Bronchial epithelial cell (primary cell): Measurements from ENCODE around the gene HSD17B2. TPM values are rescaled to one million over a fixed set of nuclear protein-coding genes. Genes with fewer than 3 reads are reported as not detected.

Experiments
- DNase-seq: peaks from one replicate; pipeline ENCODE4 v3.0.0-alpha.2; 2010; ENCODE audit warnings: low read depth
- FAIRE-seq: peaks from 2 replicates; lab custom pipeline; 2011; peaks lifted over from hg19 to GRCh38; lab: Jason Lieb, UNC
- H3K27me3 ChIP-seq: 2 replicates; pipeline ENCODE4 v1.5.1; 2011; ENCODE audit warnings: low read length; ENCODE audit not compliant: control insufficient read depth, insufficient read depth
- H3K36me3 ChIP-seq: 2 replicates; pipeline ENCODE4 v1.5.1; 2011; ENCODE audit warnings: low read length; ENCODE audit not compliant: control insufficient read depth, insufficient read depth
- H3K4me3 ChIP-seq: 2 replicates; pipeline ENCODE4 v1.5.1; 2011; ENCODE audit warnings: mild to moderate bottlenecking, low read depth, low read length, control low read depth
- total RNA-seq: library from RNA; depleted of rRNA; stranded (reverse); fragments of >200 nt; gene quantifications from 2 replicates; pipeline ENCODE4 v1.2.1, GENCODE V29; 2014
- TF ChIP-seq, protein P1 (sequence below): IDR thresholded peaks from 2 replicates; pipeline ENCODE4 v1.5.1; 2011; ENCODE audit warnings: mild to moderate bottlenecking, moderate library complexity, low read length, control low read depth, inconsistent platforms; ENCODE audit not compliant: insufficient read depth, severe bottlenecking

HSD17B2 gene
- total RNA-seq, 1 donor from 2014 or later, result 63.7 TPM

DNA sequence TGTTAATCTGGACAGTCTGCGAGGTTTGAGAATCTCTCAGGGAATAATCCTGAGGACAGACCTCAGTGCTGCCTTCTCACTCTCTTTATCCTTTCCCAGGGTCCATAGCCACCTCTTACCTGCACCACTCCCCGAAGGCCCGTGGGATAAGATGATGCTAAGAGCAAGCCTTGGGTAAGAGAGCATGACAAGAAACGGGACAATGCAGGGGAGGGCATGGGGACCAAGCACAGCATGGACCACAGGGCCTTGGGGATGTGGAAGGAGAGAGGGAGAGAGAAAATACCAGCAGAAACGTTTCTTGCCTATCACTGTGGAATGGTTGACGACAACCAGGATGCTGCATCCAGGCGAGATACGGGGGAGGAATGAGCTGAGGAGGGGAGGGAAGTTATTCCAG, 15.5 kb upstream of the HSD17B2 start:
- no peak overlapping the region for H3K4me3 ChIP-seq
- H3K36me3 ChIP-seq, result no peaks in the 10 kb centered on the region
- FAIRE-seq (no peak), DNase-seq (no peak)
- peaks cover 3% of the 10 kb centered on the region for H3K27me3 ChIP-seq
- TF ChIP-seq, protein P1, sequence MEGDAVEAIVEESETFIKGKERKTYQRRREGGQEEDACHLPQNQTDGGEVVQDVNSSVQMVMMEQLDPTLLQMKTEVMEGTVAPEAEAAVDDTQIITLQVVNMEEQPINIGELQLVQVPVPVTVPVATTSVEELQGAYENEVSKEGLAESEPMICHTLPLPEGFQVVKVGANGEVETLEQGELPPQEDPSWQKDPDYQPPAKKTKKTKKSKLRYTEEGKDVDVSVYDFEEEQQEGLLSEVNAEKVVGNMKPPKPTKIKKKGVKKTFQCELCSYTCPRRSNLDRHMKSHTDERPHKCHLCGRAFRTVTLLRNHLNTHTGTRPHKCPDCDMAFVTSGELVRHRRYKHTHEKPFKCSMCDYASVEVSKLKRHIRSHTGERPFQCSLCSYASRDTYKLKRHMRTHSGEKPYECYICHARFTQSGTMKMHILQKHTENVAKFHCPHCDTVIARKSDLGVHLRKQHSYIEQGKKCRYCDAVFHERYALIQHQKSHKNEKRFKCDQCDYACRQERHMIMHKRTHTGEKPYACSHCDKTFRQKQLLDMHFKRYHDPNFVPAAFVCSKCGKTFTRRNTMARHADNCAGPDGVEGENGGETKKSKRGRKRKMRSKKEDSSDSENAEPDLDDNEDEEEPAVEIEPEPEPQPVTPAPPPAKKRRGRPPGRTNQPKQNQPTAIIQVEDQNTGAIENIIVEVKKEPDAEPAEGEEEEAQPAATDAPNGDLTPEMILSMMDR, result no peak

GRCh38 chr16:82020051-82020450, 15.0 kb upstream of the HSD17B2 start:
- Histone ChIP-seq H3K4me3 (no peak overlapping the region), H3K36me3 (no peaks in the 10 kb centered on the region), H3K27me3 (peaks cover 3% of the 10 kb centered on the region)
- FAIRE-seq (no peak), DNase-seq (no peak)
- TF ChIP-seq, protein P1, result no peak

GRCh38 chr16:82023206-82023605, 11.8 kb upstream of the HSD17B2 start:
- H3K27me3 ChIP-seq, result peaks cover 3% of the 10 kb centered on the region
- no peak for DNase-seq
- FAIRE-seq, result no peak
- no peaks in the 10 kb centered on the region for H3K36me3 ChIP-seq
- TF ChIP-seq, protein P1, result no peak
- H3K4me3 ChIP-seq, result no peak overlapping the region

DNA sequence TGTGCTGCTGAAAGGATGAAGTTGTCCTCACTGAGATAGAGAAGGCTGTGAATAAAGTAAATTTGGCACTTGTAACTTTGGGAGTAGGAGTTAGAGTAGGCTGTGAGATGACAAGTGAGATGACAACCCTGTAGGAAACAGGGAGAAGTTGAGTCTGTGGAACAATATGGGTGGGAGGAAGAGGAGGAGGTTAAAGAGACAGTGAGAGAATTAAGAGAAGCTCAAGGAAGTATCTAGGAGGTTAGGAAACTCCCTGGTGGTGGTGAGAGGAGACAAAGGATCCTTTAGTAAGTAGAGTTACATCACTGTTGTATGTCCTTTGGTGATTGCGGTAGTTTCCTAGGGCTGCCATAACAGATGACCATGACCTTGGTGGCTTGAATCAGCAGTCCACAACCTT, 10.7 kb upstream of the HSD17B2 start:
- H3K36me3 ChIP-seq, result no peaks in the 10 kb centered on the region
- FAIRE-seq (peak; percentile 70), DNase-seq (no peak)
- TF ChIP-seq, protein P1, result no peak
- H3K27me3 ChIP-seq, result peaks cover 3% of the 10 kb centered on the region
- no peak overlapping the region for H3K4me3 ChIP-seq

DNA sequence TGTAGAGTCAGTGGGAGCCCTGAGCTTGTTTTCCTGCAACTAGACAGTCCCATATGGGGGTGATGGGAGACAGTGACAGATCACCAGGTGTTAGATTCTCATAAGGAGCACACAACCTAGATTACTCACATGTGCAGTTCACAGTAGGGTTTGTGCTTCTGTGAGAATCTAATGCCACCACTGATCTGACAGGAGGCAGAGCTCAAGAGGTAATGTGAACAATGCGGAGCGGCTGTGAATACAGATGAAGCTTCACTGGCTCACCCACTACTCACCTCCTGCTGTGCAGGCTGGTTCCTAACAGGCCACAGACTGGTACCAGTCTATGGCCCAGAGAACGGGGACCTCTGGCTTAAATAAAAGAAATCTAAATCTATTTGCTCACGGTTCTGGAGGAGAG, 10.2 kb upstream of the HSD17B2 start:
- no peak for FAIRE-seq
- DNase-seq, result no peak
- Histone ChIP-seq H3K36me3 (no peaks in the 10 kb centered on the region), H3K4me3 (no peak overlapping the region), H3K27me3 (no peaks in the 10 kb centered on the region)
- TF ChIP-seq, protein P1, result no peak

DNA sequence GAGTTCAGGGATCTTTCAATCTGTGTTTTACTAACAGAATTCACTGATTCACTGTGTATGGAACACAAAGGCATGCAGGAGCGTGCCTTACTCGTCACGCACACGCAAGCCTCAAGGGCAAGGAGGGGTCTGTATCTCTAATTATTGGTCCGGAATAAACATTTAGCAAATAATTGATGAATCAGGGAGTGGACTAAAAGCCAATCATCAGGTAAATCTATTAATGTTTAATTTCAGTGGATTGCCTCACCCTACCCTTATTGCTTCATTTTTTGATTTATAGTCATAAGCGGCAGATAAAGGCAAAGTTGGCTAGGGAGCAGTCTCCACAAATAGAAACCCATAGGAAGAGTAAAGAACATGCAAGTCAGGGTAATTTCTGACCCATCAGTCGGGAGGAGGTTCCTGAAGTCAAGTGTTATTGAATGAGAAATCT, 7.4 kb upstream of the HSD17B2 start:
- peak; percentile 82 for DNase-seq
- TF ChIP-seq, protein P1, result no peak
- Histone ChIP-seq H3K36me3 (no peaks in the 10 kb centered on the region), H3K4me3 (no peak overlapping the region), H3K27me3 (no peaks in the 10 kb centered on the region)
- FAIRE-seq, result no peak
